IPS-20b (cell line): ENCODE results near the gene PABPC1L.
"Not testable (repeated sequence)": the region's sequence is repeated elsewhere in the genome, so short reads cannot be mapped to it uniquely, and the experiment has no call there.

ENCODE experiments used
- H3K27ac ChIP-seq: one replicate; pipeline ENCODE4 v1.5.1; 2013; ENCODE audit warnings: low read length
- H3K27me3 ChIP-seq: 2 replicates; pipeline ENCODE4 v1.6.1; 2013; ENCODE audit warnings: mild to moderate bottlenecking, low read length, inconsistent platforms; ENCODE audit not compliant: insufficient read depth
- H3K36me3 ChIP-seq: 2 replicates; pipeline ENCODE4 v1.6.1; 2013; ENCODE audit warnings: low read depth, mild to moderate bottlenecking, inconsistent platforms, low read length, moderate library complexity; ENCODE audit not compliant: insufficient read depth
- H3K4me1 ChIP-seq: 2 replicates; pipeline ENCODE4 v1.6.1; 2013; ENCODE audit warnings: mild to moderate bottlenecking, control low read depth, inconsistent platforms, low read length, moderate library complexity; ENCODE audit not compliant: insufficient read depth
- H3K4me3 ChIP-seq: 2 replicates; pipeline ENCODE4 v1.5.1; 2013; ENCODE audit warnings: mild to moderate bottlenecking, low read length, inconsistent platforms
- H3K9ac ChIP-seq: 2 replicates; pipeline ENCODE4 v1.6.1; 2013; ENCODE audit warnings: low read depth, mild to moderate bottlenecking, inconsistent platforms, low read length, moderate library complexity
- H3K9me3 ChIP-seq: 2 replicates; pipeline ENCODE4 v1.6.1; 2013; ENCODE audit warnings: mild to moderate bottlenecking, low read depth, low read length, inconsistent platforms; ENCODE audit not compliant: insufficient read depth

Gene PABPC1L

DNA sequence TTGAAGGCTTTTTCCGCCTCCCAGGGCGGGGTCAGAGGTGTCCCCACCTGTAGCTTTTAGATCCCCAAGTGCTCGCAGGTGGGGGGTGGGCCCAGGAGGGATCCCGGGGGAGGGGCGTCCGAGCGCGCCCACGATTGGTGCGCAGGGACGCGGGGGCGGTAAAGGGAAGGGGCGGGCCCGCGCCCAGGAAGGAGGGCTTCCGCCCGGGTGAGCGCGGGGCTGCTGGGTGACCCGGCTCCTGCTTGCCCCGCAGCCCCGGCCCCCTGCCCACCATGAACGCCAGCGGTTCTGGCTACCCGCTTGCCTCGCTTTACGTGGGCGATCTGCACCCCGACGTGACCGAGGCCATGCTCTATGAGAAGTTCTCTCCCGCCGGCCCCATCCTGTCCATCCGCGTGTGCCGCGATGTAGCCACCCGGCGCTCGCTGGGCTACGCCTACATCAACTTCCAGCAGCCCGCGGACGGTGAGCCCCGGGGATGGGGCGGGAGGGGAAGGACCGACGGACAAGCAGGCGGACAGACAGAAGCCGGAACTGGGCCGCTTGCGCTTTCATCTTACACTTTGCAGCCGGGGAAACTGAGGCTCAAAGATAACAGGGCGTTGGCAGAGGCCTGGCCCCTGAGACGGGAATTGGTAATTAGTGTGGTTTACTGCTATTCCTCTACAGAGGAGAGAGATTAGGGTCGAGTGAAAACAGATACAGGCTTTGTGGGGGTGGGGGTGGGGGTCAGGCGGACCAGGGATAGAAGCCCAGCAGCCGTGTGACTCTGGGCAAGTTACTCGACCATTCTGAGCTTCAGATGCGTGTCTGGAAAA, at the start of gene PABPC1L:
TSS of gene PABPC1L (plus strand) at position 189 of the 818 bp plus-strand sequence. CDS start at position 273, 84 bp downstream.
- peaks cover 9% of the 10 kb centered on the region; the same call in 1 of the 2 replicates for H3K4me1 ChIP-seq
- H3K27ac ChIP-seq: no peak within 1 kb of the TSS
- H3K36me3 ChIP-seq: peaks cover 68% of the 10 kb centered on the region

DNA sequence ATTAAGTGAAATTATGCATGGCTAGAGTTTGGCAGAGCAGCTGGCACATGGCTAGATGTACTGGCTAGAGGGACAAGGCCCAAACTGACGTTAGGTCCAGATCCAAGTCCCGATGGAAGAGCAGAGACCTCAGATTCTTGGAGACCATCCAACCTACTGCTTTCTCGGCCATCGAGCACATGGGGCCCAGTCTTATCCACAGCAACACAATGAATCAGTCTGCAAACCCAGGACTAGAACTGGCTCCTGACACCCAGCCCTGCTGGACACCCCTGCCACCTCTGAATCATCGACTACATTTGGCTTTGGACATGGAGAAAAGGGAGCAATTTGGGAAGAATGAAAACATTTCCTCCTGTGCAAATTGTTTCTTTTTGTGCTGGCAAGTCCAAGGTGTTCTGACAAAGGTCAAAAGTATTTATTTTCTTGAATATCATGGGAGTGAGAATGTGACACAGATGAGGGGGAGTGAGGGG, 48.3 kb upstream of the PABPC1L start:
- H3K9ac ChIP-seq: no peak overlapping the region
- H3K36me3 ChIP-seq: no peaks in the 10 kb centered on the region
- H3K27ac ChIP-seq: no peak overlapping the region
- no peak overlapping the region for H3K4me3 ChIP-seq
- no peaks in the 10 kb centered on the region for H3K9me3 ChIP-seq
- no peaks in the 10 kb centered on the region for H3K4me1 ChIP-seq
- no peaks in the 10 kb centered on the region for H3K27me3 ChIP-seq

More for the DNA sequence above, at the start of gene PABPC1L:
- peak within 1 kb of the TSS; percentile 77 for H3K9ac ChIP-seq
- peak within 1 kb of the TSS; percentile 76 for H3K4me3 ChIP-seq
- no peaks in the 10 kb centered on the region for H3K9me3 ChIP-seq
- H3K27me3 ChIP-seq: no peaks in the 10 kb centered on the region

DNA sequence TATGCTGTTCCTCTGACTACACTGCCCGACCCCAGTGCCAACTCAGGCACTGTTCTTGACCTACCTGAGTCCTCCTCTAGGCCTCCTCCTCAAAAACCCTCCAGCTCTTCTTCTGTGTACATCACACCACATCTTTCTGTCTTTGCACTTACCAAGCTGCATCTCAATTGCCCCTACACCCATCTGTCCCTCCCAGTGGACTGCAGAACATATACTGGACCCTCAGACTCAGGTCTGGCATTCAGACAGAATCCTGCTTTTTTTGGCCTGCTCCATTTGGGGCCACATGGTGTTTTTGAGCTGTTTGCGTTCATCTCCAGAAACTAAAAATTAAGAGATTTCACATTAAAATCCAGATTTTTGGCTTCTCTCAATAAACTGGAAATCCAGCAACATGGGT, 47.6 kb upstream of the PABPC1L start:
- H3K9me3 ChIP-seq: no peaks in the 10 kb centered on the region
- H3K4me3 ChIP-seq: no peak overlapping the region
- no peak overlapping the region for H3K27ac ChIP-seq
- no peak overlapping the region for H3K9ac ChIP-seq
- no peaks in the 10 kb centered on the region for H3K4me1 ChIP-seq
- H3K36me3 ChIP-seq: no peaks in the 10 kb centered on the region
- no peaks in the 10 kb centered on the region for H3K27me3 ChIP-seq

DNA sequence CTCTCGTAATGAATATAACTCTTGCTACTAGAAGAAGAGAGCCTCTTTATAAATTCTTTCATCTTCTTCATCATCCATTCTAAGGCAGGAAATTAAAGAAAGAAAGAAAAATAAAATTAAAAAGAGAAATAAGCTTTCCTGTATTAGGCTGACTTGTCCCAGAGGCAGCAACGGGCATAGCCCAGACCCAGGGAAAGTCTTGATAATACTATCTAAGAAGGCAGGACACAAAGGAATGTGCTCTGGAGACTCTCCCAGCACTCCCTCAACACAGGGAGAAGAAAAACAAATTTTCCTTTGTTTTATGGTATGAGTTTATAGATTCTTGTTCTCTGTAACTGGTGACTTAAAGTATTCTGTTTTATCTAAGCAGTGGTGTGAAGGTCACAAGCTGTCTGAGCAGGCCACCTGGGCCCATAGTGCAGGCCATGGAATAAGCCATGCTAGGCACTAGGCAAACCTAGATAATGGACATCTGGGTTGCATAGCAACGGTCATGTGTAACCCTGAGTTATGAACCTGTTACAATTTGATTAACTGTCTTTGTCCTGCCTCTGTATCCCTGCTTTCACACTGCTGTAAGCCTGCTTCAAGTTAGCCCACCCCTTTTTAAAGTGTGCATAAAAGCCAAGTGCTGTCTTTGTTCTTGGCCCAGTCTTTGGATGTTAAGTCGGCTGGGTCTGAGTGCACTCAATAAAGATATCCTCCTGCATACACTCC, 46.3 kb upstream of the PABPC1L start:
- not testable (repeated sequence) for H3K36me3 ChIP-seq, H3K27me3 ChIP-seq, H3K4me1 ChIP-seq, H3K9me3 ChIP-seq, H3K4me3 ChIP-seq, H3K27ac ChIP-seq, H3K9ac ChIP-seq

DNA sequence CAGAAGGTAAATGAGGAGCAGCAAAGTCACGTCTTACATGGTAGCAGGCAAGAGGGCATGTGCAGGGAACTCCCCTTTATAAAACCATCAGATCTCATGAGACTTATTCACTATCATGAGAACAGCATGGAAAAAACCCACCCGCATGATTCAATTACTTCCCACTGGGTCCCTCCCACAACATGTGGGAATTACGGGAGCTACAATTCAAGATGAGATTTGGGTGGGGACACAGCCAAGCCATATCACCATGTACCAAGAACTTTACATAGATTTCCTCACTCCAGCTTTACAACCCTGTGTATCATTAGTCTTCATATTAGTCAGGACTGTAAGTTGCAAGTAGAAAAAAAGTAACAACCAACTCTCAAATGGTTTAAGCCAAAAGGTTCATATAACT, 45.4 kb upstream of the PABPC1L start:
- not testable (repeated sequence) for H3K27me3 ChIP-seq, H3K4me3 ChIP-seq, H3K9ac ChIP-seq, H3K9me3 ChIP-seq, H3K36me3 ChIP-seq, H3K27ac ChIP-seq, H3K4me1 ChIP-seq

DNA sequence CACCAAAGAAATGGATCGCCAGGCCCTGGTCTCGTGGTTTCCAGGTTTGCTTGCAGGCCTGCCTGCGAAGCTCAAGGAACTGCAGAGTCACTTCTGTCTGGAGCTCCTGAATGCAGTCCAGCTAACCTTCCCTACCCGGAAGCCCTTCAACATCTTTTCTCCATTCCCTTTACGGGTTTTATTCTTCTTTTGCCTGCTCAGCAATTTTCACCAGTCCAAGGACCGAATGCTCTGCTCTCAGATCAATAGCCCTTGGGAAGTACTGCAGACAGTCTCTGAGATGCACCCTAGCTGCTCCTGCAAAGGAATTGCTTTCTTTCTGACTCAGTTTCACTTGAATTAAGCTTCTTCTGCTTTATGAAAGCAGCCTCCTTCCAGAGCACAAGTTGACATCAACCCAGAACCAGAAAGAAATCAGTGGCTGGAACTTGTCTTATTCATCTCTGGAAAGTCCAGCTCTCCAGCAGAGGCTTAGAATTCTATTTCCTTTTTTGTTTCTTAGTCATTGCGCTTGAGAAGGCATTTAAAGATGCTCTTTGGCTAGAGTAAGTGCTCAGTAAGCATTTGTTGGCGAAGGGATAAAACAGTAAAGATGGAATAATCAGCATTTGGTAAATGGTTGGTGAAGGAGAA, 43.0 kb upstream of the PABPC1L start:
- H3K9ac ChIP-seq: no peak overlapping the region
- H3K27me3 ChIP-seq: peaks cover 9% of the 10 kb centered on the region
- H3K27ac ChIP-seq: no peak overlapping the region
- no peaks in the 10 kb centered on the region for H3K9me3 ChIP-seq
- no peaks in the 10 kb centered on the region for H3K36me3 ChIP-seq
- no peaks in the 10 kb centered on the region for H3K4me1 ChIP-seq
- no peak overlapping the region for H3K4me3 ChIP-seq

DNA sequence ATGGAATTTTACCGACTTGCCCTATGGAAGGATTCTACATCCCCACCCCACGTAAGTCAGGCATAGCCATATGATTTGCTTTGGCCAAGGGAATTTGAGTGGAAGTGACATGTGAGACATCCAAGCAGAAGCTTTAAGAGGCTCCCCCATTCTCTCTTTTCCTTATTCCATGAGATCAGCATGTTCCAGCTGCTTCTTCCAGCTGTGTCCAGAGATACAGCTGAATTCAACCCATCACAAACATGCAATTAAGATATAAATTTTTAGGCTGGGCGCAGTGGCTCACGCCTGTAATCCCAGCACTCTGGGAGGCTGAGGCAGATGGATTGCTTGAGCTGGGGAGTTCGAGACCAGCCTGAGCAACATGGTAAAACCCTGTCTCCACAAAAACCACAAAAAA, 40.4 kb upstream of the PABPC1L start:
- H3K9me3 ChIP-seq: no peaks in the 10 kb centered on the region

DNA sequence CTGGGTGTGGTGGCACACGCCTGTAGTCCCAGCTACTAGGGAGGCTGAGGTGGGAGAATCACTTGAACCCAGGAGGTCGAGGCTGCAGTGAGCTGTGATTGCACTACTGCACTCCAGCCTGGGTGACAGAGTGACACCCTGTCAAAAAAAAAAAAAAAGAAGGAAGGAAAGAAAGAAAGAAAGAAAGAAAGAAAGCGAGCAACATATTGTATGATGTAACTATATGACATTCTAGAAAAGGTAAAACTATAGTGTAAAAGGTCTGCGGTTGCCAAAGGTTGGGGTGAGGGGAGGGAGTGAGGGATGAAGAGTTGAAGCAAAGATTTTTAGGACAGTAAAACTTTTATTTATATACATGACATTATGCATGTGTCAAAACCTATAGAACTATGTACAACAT, 27.5 kb upstream of the PABPC1L start:
- H3K4me1 ChIP-seq, H3K36me3 ChIP-seq, H3K9me3 ChIP-seq, H3K27me3 ChIP-seq, H3K27ac ChIP-seq, H3K4me3 ChIP-seq, H3K9ac ChIP-seq: not testable (repeated sequence)

More for the DNA sequence above, 40.4 kb upstream of the PABPC1L start:
- no peak overlapping the region for H3K4me3 ChIP-seq
- H3K4me1 ChIP-seq: no peaks in the 10 kb centered on the region
- H3K36me3 ChIP-seq: no peaks in the 10 kb centered on the region
- H3K27ac ChIP-seq: no peak overlapping the region
- H3K27me3 ChIP-seq: peaks cover 9% of the 10 kb centered on the region
- H3K9ac ChIP-seq: no peak overlapping the region

DNA sequence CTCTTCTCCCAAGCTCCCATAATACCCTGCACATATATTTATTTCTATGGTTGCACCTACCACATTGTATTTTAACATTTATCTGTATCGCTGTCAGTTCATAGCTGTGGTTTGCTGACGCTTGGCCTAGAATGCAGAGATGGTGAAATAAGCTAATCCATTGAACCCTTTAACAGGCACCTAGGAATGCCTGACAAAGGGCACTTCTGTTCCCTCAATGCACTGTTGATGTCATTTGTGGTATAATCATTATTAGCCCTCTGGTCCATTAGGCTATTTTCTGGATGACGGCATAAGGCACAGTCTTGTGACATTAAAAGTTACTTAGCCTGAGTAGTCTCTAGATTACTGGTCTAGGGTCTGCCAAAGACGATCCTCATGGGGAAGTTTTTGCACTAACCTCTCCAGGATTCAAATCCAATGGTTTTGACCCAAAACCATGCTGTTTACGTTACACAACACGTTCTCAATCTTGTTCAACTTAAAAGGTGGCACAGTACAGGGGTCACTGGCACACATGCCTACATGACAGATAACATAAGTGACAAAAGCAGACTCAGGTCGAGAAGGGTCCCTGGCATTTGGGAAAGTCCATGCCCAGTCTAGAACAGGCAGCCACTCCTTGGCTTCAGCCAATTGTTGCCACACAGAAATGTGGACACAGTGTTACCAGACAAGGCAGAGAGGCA, 26.5 kb upstream of the PABPC1L start:
- peaks cover 10% of the 10 kb centered on the region; the same call in 1 of the 2 replicates for H3K36me3 ChIP-seq
- H3K4me3 ChIP-seq: no peak overlapping the region
- no peaks in the 10 kb centered on the region for H3K27me3 ChIP-seq
- no peaks in the 10 kb centered on the region for H3K9me3 ChIP-seq
- peaks cover 11% of the 10 kb centered on the region; the same call in 1 of the 2 replicates for H3K4me1 ChIP-seq
- no peak overlapping the region for H3K27ac ChIP-seq
- H3K9ac ChIP-seq: no peak overlapping the region

DNA sequence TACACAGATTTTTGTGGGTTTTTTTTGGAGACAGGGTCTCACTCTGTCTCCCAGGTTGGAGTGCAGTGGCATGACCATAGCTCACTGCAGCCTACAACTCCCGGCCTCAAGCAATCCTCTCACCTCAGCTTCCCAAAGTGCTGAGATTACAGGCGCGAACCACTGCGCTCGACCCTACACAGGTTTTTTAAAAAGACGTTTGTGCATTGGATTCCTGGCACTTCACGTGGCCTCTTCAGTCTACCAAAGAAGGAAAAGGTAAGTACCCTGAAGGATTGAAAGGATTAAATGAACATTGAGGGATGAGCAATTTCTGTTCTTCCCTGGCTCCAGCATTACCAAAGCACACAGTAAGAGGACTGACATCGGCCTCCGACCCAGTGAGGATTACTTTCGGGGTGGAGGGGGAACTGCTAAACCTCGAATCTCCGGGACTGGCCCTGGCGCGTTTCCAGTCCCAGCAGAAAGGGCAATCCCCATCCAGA, 24.9 kb upstream of the PABPC1L start:
- Histone ChIP-seq H3K27ac (no peak overlapping the region), H3K4me1 (peaks cover 16% of the 10 kb centered on the region), H3K36me3 (peaks cover 21% of the 10 kb centered on the region; the same call in 1 of the 2 replicates)

More for the DNA sequence above, 24.9 kb upstream of the PABPC1L start:
- no peaks in the 10 kb centered on the region for H3K9me3 ChIP-seq
- peak overlapping the region; percentile 59; the same call in 1 of the 2 replicates for H3K9ac ChIP-seq
- peak overlapping the region; percentile 56 for H3K4me3 ChIP-seq
- no peaks in the 10 kb centered on the region for H3K27me3 ChIP-seq
